IPS-18c (cell line): ENCODE results near the gene RAPGEF5.

ENCODE experiments used
- H3K4me3 ChIP-seq: 2 replicates; pipeline ENCODE4 v1.7.0; 2013; ENCODE audit warnings: low read depth, mild to moderate bottlenecking, low read length, moderate library complexity; ENCODE audit not compliant: insufficient read depth
- H3K9me3 ChIP-seq: one replicate; pipeline ENCODE4 v1.6.1; 2013; ENCODE audit warnings: mild to moderate bottlenecking, low read length, moderate library complexity; ENCODE audit not compliant: control insufficient read depth, insufficient read depth

Gene RAPGEF5, protein sequence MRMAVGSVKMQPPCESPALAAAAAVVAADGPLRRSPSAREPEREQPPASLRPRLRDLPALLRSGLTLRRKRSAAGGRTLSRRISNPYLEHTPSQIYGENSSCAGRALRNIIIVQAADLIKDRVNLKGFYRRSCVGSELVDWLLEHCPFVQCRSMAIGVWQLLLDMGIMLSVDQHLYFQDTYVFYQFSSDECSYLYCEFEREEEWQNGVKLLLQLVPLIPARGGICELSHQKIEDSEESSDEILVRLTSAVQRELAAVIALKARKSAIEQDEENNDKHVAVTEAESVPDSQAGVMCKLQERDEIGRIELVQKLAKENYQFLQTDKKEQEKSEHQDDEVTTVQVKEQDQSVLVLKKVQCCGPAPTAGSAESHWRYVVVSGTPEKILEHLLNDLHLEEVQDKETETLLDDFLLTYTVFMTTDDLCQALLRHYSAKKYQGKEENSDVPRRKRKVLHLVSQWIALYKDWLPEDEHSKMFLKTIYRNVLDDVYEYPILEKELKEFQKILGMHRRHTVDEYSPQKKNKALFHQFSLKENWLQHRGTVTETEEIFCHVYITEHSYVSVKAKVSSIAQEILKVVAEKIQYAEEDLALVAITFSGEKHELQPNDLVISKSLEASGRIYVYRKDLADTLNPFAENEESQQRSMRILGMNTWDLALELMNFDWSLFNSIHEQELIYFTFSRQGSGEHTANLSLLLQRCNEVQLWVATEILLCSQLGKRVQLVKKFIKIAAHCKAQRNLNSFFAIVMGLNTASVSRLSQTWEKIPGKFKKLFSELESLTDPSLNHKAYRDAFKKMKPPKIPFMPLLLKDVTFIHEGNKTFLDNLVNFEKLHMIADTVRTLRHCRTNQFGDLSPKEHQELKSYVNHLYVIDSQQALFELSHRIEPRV

DNA sequence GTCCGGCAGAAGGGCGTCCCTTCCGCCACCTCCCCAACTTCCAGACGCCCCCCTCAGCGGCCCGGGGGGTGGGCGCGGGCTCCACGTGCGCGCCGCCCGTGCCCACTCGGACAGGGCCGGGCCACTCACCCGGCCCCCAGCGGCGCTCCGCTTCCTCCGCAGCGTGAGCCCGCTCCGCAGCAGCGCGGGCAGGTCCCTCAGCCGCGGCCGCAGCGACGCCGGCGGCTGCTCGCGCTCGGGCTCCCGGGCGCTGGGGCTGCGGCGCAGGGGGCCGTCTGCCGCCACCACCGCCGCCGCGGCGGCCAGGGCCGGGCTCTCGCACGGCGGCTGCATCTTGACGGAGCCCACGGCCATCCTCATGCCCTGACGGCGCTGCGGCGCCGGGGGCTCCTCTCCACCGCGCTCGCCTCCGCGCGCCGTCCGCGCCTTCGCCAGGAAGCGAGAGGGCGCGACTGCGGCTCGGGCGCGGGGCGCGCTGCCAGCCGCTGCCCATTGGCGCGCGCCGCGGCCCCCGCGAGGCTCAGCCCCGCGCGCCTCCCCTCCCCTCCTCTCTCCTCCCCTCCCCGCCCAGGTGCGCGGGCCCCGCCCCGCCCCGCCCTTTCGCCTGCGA is at the start of gene RAPGEF5:
Gene RAPGEF5, minus strand, starts transcription at position 454 of the 610 bp plus-strand sequence. Its CDS starts 94 bp downstream, at position 360.
- Histone ChIP-seq H3K4me3 (peak within 1 kb of the TSS; percentile 49), H3K9me3 (peaks cover 2% of the 10 kb centered on the region)

DNA sequence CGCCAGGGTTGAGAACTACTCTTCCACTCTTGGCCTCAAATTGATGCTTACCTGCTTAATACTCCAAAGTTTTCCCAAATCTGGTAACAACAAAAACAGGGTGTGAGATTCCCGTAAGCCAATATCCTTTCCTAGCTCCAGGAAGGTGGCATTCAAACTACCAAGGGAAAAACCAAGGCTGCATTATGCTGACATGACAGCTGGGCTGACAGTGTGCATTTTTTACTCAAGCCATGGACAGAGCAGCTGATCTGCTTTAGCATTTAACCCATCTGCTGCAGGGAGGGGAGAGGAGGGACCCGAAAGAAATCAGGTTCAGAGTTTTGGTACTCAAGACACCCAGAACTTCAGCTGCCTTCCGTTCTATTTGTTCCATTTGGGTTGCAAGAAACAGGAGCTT is 49.8 kb upstream of the RAPGEF5 start:
- no peak overlapping the region for H3K4me3 ChIP-seq
- no peaks in the 10 kb centered on the region for H3K9me3 ChIP-seq

DNA sequence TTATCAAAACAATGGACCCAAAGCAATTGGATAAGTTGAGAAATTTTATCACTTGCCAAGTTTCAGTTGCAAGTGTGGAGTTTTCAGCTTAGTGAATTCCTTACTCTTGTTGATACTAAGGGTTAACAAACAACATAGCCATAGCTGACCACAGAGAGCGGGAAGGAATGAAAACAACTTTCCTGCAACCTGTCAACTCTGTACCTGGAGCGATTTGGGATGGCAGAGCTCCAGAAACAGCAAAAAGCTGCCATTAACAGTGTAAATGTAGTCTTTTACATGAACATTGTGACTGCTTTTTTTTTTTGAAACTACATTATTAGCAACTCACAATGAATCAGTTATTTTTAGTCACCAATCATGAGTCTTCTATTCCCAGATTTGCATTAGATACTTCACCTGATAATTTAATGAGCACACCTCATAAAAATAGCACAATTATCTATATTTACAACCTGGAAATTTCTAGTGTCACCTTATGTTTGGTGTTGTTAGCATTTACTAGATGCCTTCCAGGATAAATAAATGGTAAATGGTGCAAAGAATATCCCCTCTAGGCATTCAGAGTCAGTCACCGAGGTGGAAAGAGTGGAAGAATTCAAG is 47.6 kb upstream of the RAPGEF5 start:
- Histone ChIP-seq H3K4me3 (no peak overlapping the region), H3K9me3 (no peaks in the 10 kb centered on the region)

DNA sequence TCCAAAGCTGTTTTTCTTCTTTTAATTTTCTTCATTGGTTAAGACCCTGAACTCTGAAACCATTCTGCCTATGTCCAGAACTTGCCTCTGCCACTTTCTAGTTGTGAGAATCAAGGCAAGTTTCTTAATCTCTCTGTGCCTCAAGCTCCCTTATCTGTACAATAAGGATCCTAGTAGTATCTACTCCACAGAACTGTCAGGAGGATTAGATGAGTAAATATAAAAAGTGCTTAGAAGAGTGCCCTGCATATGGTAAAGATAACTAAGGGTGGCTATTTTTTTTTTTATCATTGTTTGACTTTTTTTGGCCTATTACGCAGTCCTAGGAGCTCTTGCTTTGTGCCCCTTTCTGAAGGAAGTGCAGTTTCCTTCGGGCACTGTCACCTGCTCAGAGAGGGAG is 46.4 kb upstream of the RAPGEF5 start:
- Histone ChIP-seq H3K9me3 (no peaks in the 10 kb centered on the region), H3K4me3 (no peak overlapping the region)

DNA sequence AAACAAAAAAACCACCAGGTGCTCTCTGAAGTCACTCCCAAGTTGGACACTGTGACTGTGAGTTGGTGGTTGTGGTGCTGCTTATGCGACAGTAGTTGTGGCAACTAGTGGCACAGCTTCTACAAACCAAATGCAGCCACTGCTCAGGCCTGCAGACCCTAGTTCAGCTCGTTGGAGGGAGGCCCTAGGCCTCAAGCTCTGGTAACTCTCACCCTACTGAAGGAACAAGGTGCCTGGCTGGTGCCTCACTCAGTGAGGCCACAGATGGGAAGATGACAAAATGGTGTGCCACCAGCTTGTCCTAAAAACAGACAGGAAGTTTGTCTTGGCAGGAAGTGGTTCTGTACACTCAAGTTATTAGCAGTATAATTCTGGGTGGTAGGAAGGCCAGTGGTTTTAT is 45.3 kb upstream of the RAPGEF5 start:
- no peaks in the 10 kb centered on the region for H3K9me3 ChIP-seq
- no peak overlapping the region for H3K4me3 ChIP-seq

DNA sequence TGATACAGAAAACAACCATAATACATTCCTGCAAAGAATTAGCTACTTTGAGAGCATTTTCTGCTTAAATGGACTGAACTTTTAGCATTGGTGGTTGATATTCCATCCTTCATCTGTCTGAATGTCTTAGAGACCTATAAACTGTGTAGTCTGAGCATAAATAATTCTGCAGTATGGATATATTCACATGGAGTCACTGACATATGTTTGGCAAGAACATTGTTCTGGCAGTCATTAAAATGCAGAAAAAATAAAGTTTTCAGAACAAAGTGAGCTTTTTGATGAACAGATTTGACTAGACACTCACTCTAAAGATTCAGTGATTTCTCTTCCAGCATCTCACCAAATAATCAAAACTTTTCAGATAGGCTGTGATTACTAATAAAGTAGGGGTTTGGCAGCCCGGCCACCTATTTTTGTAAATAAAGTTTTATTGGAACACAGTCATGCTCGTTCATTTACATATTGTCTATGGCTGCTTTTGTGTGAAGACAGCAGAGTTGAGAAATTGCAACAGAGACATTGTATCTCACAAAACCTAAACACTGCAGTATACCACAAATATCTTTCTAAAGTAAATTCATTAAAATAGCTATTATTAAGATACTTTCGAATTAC is 44.1 kb upstream of the RAPGEF5 start:
- Histone ChIP-seq H3K9me3 (no peaks in the 10 kb centered on the region), H3K4me3 (no peak overlapping the region)

DNA sequence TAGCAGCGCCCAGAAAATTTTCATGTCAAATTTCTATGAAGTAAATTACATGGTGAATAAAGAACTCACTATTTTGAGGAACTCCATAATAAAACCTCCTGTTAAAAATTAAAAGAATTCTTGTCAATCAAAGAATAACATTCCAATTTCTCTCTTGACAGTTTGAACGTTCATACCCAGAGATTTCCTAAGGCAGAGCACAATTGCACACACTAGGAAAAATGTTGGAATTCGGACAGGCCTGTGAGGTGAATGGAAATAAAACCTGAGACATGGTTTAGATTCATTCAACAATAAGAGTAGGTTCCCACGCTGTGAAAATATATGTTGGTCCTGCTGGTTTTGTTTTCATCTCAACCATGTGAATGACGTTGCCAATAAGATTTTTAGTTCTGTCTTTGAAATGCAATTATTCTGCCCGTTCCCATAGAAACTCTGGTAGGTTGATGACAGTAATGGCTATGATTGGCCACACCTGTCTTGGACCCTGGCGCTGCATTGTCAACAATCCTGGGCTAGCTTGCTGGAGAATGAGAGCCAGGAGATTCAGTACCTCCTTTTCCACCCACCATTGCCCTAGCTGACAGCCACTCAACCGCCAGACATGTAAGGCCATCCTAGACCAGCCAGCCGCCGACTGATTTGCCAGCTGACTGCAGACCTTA is 43.3 kb upstream of the RAPGEF5 start:
- H3K4me3 ChIP-seq: no peak overlapping the region
- H3K9me3 ChIP-seq: no peaks in the 10 kb centered on the region

DNA sequence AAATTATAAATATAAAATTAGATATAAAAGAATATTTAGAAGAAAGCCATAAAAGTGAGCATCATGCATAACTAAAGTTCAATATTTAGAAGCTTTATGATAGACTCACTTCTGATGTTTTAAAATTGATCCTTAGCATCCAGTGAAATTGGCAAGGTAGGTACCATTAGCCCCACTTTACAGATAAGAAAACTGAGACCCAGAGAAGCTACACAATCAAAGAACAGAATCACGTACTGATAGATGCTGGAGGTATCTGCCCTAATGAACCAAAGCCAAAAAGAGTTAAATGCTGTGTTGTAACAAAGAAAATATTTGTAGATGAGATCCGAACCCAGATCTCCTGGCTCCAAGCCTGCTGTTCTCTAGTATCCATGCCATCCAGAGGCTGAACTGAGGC is 42.6 kb upstream of the RAPGEF5 start:
- no peaks in the 10 kb centered on the region for H3K9me3 ChIP-seq
- no peak overlapping the region for H3K4me3 ChIP-seq

DNA sequence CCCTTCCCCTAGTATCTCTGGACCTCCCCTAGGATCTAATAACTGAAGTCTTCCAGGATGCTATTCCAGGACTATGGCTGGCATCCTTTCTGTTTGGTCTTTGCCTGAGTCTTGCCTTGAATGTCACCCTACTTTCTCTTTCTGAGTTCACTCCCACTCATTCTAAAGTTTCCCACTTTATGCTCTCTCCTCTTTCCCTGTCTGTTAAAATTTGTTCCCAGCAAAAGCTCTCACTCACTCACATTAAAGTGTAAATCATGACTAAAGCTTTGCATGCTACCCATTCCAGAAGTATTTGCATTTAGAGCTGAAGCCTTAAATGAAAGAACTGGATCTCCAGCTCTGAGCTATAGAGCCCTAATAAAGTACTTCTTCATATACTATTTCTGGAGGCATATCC is 42.1 kb upstream of the RAPGEF5 start:
- Histone ChIP-seq H3K9me3 (no peaks in the 10 kb centered on the region), H3K4me3 (no peak overlapping the region)

DNA sequence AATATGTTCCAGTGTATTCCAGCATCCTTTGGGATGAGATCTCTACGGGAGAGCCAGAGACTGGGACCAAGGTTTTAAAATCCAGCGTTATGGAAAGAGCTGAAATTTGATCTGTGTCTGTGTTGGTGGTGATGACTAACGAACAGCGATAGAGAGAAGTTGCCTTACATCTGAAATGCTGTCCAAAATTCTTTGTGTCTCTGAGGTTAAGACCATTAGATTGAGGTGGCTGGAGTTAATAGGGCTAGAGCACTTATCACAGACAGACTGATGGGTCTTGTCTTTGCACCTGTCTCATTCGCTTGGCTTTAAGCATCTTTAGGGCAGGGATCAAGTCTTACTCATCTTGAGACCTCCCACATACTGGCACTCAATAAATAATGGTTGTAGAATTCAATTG is 41.0 kb upstream of the RAPGEF5 start:
- Histone ChIP-seq H3K4me3 (no peak overlapping the region), H3K9me3 (no peaks in the 10 kb centered on the region)

DNA sequence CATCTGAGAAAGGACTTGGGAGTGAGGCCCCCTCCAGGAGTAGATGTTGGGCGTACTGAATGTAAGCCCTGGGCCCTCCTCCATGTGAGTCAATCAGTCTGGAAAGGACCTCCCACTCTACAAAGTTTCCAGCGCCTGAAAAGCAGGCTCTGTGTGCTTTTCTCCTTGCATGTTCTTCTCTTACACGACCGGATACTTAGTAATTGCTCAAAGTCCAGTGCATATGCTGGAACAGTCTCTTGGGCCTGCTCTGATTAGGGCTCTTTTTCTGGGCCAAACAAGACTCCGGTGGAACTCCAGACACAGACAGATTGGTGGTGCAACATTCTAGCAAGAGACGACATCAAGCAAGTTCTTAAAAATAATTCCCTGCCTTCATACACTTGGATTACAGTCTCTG is 38.3 kb upstream of the RAPGEF5 start:
- H3K9me3 ChIP-seq: no peaks in the 10 kb centered on the region
- H3K4me3 ChIP-seq: no peak overlapping the region

DNA sequence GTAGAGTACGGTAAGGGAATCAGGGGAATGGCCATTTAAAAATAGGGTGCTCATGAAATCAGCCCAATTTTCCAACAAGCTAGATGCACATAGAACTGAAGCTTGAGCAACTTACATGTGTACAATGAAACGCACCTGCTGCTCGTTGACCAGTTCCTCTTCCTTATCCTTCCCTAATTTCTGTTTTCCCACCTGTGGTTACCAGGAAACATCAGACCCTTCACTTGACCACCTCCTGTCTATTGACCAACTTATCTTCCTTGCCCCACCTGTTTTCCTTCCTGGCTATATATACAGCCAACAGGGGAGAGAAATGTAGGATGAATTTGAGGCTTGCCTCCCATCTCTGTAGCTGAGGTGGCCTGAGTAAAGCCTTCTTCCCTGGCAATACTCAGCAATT is 37.8 kb upstream of the RAPGEF5 start:
- Histone ChIP-seq H3K9me3 (no peaks in the 10 kb centered on the region), H3K4me3 (no peak overlapping the region)

DNA sequence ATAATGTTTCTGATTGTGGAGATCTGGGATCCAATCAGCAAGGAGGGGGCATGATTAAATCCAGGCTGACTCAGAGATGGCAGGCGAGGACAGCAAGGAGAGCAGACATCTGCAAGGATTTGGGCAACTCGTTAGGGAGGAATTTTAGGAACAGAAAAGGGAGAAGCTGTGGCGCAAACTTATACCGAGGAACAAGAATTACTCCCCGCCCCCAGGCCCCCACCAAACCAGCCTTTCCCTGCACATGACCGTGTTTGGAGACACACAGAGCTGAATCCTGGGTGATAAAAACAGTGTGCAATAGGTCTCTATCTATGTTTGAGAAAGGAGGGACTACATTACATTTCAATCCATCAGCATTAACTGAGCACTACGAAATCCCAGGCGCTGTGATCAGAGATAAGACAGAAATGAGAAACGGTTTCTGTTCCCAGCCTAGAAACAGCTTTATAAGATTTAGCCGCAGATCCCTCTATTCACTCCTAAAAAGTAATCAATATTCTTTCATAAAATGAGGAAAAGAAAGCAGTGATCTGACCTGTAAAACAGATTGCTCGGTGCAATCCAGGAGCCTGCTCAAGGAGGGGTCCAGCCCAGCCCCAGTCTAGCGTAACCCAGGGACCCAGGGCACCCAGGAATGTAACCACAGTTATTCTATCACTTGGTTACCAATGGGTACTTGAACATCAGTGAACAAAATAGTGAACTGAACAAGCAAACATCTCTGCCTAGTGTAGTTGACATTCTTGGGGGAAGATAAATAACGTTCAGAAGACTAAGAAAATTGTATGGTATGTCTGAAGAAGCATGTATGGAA is 37.2 kb upstream of the RAPGEF5 start:
- H3K4me3 ChIP-seq: no peak overlapping the region

DNA sequence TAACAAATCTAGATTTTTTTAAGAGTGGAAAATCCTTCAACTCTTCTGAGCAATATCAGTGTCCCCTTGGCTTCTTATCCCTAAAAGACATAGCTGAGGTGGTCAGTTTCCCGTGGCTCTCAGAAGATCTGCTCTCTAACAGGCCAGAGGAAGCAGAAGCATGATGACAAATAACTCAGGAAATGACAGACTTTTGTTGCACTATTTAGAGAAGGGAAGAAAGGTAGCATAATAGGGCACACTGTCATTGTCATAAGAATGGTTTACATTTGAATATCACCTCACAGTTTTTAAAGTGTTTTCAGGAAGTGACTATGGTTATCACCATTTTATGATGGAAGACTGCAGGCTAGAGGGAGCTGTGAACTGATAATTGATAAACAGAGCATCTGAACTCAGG is 33.6 kb upstream of the RAPGEF5 start:
- Histone ChIP-seq H3K4me3 (no peak overlapping the region), H3K9me3 (no peaks in the 10 kb centered on the region)

More for the DNA sequence above, 37.2 kb upstream of the RAPGEF5 start:
- H3K9me3 ChIP-seq: no peaks in the 10 kb centered on the region

DNA sequence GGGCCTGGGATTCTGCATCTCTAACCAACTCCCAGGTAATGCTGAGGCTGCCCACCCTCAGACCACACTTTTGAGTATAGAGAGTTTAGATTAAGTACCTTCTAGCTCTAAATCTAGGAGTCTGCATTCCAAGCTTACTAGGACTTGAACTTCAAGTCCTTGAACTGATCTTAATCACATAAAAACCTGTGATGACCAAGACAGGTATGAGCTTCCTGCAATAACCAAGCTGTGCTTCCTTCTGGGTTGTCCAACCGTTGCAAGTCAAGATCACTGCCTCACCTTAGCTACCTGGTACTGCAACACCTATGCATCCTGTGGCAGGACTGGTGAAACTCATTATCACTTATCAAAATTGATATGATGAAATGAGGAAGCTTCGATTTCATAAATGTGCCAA is 32.9 kb upstream of the RAPGEF5 start:
- no peak overlapping the region for H3K4me3 ChIP-seq

DNA sequence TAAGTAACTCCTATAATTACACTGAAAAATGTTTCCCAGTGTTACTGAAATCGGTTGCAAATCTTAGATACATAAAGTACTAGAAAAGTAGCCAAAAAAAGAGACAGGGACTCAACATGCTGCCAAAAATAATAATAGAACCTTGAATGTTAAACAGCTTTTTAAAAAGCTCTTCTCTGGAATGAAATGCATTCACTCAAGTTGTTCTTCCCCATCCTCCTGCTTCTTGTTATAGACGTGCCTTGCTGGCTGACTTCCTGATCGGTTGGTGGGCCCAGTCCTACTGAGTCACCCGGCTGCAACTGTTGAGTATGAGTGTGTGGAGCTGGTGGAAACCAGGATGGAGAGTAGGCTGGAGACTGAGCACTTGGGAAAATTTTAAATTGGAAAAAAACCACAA is 30.6 kb upstream of the RAPGEF5 start:
- no peaks in the 10 kb centered on the region for H3K9me3 ChIP-seq
- H3K4me3 ChIP-seq: no peak overlapping the region

More for the DNA sequence above, 32.9 kb upstream of the RAPGEF5 start:
- no peaks in the 10 kb centered on the region for H3K9me3 ChIP-seq
